ENCODE data around the gene C4B. TPM values are rescaled to one million over a fixed set of nuclear protein-coding genes. Genes with fewer than 3 reads are reported as not detected.
"Not testable (repeated sequence)": the region's sequence is repeated elsewhere in the genome, so short reads cannot be mapped to it uniquely, and the experiment has no call there.

The C4B gene
- total RNA-seq, 1 donor from 2014 or later: 23.1 TPM

DNA sequence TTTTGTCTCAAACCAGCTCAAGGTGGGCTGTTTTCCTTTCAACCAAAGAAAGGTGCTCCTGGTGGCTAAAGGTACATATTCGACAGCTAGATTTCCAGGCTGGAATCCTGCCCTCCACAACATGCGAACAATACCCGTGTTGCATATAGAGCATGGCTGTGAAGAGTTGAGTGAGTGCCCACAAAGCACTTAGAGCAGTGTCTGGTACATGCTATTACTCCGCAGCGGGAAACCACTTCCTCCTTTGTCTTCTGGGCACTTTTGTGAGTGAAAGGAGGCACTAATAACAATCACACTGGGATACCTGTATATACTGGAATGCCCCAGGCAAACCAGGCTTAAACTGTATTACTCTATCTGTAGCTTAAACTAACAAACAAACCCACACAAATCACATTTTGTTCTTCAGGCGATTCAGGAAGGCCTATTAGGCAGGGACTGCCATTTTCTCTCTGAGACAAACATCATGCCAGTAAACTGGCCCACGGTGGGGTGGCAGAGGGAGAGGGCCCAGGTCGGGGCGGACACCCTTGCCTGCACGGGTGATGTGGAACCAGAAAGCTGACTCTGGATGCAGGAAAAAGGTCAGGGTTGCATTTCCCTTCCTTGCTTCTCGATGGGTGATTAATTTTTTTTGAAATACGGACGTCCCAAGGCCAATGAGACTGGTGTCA is 9.6 kb upstream of the C4B start:
- H3K36me3 ChIP-seq; DNase-seq (ENCODE audit: extremely low spot score in 2 of 2); H3K27ac ChIP-seq; intact Hi-C loops (cut with DNase I); H3K4me3 ChIP-seq; H3K27me3 ChIP-seq; H3K4me1 ChIP-seq; H3K9me3 ChIP-seq: not testable (repeated sequence)

GRCh38 chr6:32005538-32005880 is 9.1 kb upstream of the C4B start:
- H3K36me3 ChIP-seq; H3K27me3 ChIP-seq; H3K4me3 ChIP-seq; intact Hi-C loops (cut with DNase I); H3K4me1 ChIP-seq; DNase-seq (ENCODE audit: extremely low spot score in 2 of 2); H3K27ac ChIP-seq; H3K9me3 ChIP-seq: not testable (repeated sequence)

DNA sequence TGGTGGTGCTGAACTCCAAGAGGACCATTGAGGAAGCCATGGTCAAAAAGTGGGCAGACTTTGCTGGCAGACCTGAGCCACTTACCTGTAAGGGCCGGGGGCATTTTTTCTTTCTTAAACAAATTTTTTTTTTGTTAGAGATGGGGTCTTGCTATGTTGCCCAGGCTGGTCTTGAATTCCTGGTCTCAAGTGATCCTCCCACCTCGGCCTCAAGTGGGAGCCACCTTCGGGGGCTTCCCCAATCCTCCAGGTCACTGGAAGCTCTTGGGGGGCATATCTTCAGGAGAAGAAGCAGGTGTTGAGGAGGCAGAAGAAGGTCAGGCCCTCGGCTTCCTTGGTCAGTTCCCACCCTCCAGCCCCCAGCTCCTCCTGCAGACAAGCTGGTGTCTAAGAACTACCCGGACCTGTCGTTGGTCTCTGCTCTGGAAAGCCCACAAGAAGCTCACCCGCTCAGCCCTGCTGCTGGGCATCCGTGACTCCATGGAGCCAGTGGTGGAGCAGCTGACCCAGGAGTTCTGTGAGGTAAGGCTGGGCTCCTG is 8.5 kb upstream of the C4B start:
- intact Hi-C loops (cut with DNase I); DNase-seq (ENCODE audit: extremely low spot score in 2 of 2): not testable (repeated sequence)

GRCh38 chr6:32007086-32007485 is 7.5 kb upstream of the C4B start:
- DNase-seq (ENCODE audit: extremely low spot score in 2 of 2): not testable (repeated sequence)

More for the DNA sequence above, 8.5 kb upstream of the C4B start:
- H3K27me3 ChIP-seq, H3K4me3 ChIP-seq, H3K36me3 ChIP-seq, H3K4me1 ChIP-seq, H3K27ac ChIP-seq, H3K9me3 ChIP-seq: not testable (repeated sequence)

GRCh38 chr6:32008037-32008436 is 6.6 kb upstream of the C4B start:
- H3K4me3 ChIP-seq; H3K4me1 ChIP-seq; H3K27ac ChIP-seq; H3K36me3 ChIP-seq; DNase-seq (ENCODE audit: extremely low spot score in 2 of 2); H3K27me3 ChIP-seq; H3K9me3 ChIP-seq; intact Hi-C loops (cut with DNase I): not testable (repeated sequence)

More at GRCh38 chr6:32007086-32007485, 7.5 kb upstream of the C4B start:
- intact Hi-C loops (cut with DNase I); H3K9me3 ChIP-seq; H3K4me3 ChIP-seq; H3K27ac ChIP-seq; H3K27me3 ChIP-seq; H3K36me3 ChIP-seq; H3K4me1 ChIP-seq: not testable (repeated sequence)

DNA sequence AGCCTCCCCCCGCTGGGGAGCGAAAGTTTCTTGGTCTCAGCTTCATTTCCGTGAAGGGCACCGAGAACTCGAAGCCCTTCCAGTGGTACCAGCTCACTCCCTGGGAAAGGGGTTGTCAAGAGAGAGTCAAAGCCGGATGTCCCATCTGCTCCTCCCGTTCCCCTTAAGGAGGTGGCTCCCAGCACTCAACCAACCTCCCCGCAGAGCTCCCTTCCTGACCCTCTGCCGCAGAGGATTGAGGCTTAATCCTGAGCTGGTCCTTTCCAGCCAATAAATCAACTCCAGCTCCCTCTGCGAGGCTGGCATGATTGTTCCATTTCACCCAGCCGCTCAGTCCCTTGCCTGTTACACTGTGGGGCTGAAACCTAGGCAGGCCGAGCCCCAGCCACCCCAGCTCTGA is 6.0 kb upstream of the C4B start:
- not testable (repeated sequence) for H3K9me3 ChIP-seq; DNase-seq (ENCODE audit: extremely low spot score in 2 of 2)

DNA sequence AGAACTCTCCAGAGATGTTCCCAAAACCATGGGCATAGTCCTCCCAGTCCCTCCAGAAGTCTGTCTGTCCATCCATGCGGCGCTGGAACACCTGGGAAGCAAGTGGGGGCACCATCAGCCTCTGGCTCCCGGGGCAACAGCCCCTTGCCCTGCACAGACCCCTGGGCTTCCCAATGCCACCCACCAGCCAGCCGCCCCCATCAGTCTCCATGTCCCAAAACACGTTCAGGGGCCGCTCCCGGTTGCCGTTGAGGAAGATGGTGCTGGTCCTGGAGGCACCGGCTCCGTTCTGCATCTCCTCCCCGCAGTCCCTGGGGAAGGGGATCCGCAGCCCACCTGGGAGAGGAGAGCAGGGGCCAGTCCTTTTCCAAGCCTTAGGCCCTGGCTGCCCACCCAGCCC is 5.1 kb upstream of the C4B start:
- intact Hi-C loops (cut with DNase I); H3K36me3 ChIP-seq; H3K4me3 ChIP-seq; H3K9me3 ChIP-seq; H3K27ac ChIP-seq; H3K4me1 ChIP-seq; H3K27me3 ChIP-seq; DNase-seq (ENCODE audit: extremely low spot score in 2 of 2): not testable (repeated sequence)

More for the DNA sequence above, 6.0 kb upstream of the C4B start:
- H3K36me3 ChIP-seq; intact Hi-C loops (cut with DNase I); H3K27ac ChIP-seq; H3K27me3 ChIP-seq; H3K4me1 ChIP-seq; H3K4me3 ChIP-seq: not testable (repeated sequence)

DNA sequence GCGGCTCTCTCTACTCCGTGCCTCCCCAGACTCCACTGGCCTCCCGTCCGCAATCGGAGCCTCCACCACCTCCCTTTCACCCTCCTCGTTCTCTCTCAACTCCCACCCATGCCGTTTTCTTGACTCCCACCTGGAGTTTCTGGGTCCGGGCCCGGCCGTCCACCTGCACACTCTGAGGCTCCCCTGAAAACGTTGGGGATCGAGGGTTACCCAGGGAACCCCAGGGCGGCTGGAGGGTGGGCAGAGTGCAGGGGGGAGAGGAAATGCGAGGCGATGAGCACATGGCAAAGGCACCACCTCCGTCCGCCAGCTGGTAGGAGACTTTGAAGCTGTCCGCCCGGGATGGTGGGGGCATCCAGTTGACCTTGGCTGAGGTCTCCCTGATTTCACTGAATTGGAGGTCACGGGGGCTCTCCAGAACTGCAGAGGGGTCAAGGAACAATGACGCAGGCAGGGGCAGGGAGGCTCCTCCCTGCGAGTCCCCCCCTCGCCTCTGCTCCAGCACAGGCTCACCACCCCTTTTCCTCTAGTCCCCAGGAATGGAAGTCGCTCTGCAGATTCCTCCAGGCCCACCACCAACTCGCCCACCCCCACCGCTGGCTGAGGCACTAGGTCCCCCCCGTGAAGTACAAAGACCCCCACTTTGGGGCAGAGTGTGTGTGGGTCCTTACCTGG is 3.6 kb upstream of the C4B start:
- H3K27ac ChIP-seq; intact Hi-C loops (cut with DNase I); H3K36me3 ChIP-seq; H3K27me3 ChIP-seq; H3K4me1 ChIP-seq; H3K9me3 ChIP-seq; DNase-seq (ENCODE audit: extremely low spot score in 2 of 2); H3K4me3 ChIP-seq: not testable (repeated sequence)

GRCh38 chr6:32012941-32013617 is 1.5 kb upstream of the C4B start:
- intact Hi-C loops (cut with DNase I); H3K27me3 ChIP-seq; H3K4me1 ChIP-seq; H3K27ac ChIP-seq; H3K4me3 ChIP-seq; DNase-seq (ENCODE audit: extremely low spot score in 2 of 2); H3K9me3 ChIP-seq; H3K36me3 ChIP-seq: not testable (repeated sequence)

DNA sequence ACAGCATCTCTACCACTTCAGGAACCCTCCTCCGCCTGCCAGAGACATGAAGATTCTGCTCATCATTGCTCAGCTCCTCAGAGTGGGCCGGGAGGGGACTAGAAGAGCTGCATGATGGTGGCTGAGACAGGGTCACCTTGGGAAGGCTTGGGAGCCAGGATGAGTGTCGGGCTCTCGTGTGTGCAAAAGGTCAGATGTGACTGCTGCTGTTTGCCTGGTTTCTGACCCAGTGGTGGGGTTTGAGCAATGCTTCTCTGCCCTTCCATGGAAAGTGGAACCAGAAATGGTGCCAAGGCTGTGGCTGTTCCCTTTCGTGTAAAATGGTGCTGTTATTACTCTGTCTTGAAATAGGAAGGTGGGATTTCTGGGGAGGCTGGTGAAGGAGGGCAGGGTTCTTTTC is 857 bp upstream of the C4B start:
- intact Hi-C loops (cut with DNase I); H3K36me3 ChIP-seq: not testable (repeated sequence)

DNA sequence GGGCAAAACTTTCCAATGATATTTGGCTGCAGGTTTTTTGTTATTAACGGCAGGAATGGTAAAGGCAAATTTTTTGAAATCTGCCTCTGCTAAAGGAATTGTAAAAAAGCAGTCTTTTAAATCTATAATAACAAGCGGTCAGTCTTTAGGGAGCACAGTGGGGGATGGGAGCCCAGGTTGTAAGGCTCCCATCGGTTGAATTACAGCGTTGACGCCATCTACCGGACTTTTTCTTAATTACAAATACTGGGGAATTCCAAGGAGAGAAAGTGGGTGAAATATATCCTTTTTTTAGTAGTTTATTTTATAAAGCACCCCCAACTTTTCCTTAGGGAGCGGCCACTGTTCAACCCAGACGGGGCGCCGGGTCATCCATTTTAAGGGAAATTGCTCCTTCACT is 7.5 kb downstream of the C4B start:
- H3K27ac ChIP-seq; H3K36me3 ChIP-seq; intact Hi-C loops (cut with DNase I); H3K27me3 ChIP-seq; DNase-seq (ENCODE audit: extremely low spot score in 2 of 2); H3K9me3 ChIP-seq; H3K4me3 ChIP-seq; H3K4me1 ChIP-seq: not testable (repeated sequence)

More for the DNA sequence above, 857 bp upstream of the C4B start:
- H3K9me3 ChIP-seq; H3K4me1 ChIP-seq; H3K27me3 ChIP-seq; H3K27ac ChIP-seq; DNase-seq (ENCODE audit: extremely low spot score in 2 of 2); H3K4me3 ChIP-seq: not testable (repeated sequence)

- intact Hi-C loops (cut with DNase I); H3K4me3 ChIP-seq; H3K36me3 ChIP-seq; H3K27me3 ChIP-seq; H3K4me1 ChIP-seq; H3K27ac ChIP-seq; H3K9me3 ChIP-seq; DNase-seq (ENCODE audit: extremely low spot score in 2 of 2): not testable (repeated sequence)
These were observed 14.0 kb downstream of the C4B start for GRCh38 chr6:32028631-32029030.

- intact Hi-C loops (cut with DNase I); H3K9me3 ChIP-seq; DNase-seq (ENCODE audit: extremely low spot score in 2 of 2); H3K4me1 ChIP-seq; H3K36me3 ChIP-seq; H3K4me3 ChIP-seq; H3K27me3 ChIP-seq; H3K27ac ChIP-seq: not testable (repeated sequence)
These were observed 15.0 kb downstream of the C4B start for GRCh38 chr6:32029553-32029952.

Data from vagina (tissue), 2 donors.